ENCODE data around the gene PARP11. TPM values are rescaled to one million over a fixed set of nuclear protein-coding genes. Genes with fewer than 3 reads are reported as not detected.

The PARP11 gene
- total RNA-seq (ENCODE audit: unreplicated experiment), result 19.0 TPM
- long read RNA-seq, full-length matches to known transcripts, result 2 of 7 reads
- long read RNA-seq, partial matches to known transcripts, result 0 of 7 reads
- long read RNA-seq, other reads (novel, unspliced or antisense), result 5 of 7 reads

GRCh38 chr12:3872800-3873636, at the start of gene PARP11:
TSS of gene PARP11 (minus strand) at chr12:3873399. CDS start at chr12:3873229, 170 bp downstream.
- no peak for TF ChIP-seq CTCF (IDR thresholded peaks at IDR 0.05; ENCODE audit: partially characterized antibody, unreplicated experiment)
- peak within 1 kb of the TSS; percentile 89 for H3K27ac Mint-ChIP-seq (ENCODE audit: unreplicated experiment)
- H3K36me3 Mint-ChIP-seq (ENCODE audit: unreplicated experiment), result peaks cover 5% of the 10 kb centered on the region
- peaks cover 5% of the 10 kb centered on the region for H3K4me1 Mint-ChIP-seq (ENCODE audit: low read depth, unreplicated experiment)
- peaks cover 3% of the 10 kb centered on the region for H3K9me3 Mint-ChIP-seq (ENCODE audit: unreplicated experiment)
- H3K27me3 Mint-ChIP-seq (ENCODE audit: unreplicated experiment), result peaks cover 5% of the 10 kb centered on the region
- H3K4me3 Mint-ChIP-seq (ENCODE audit: unreplicated experiment), result peak within 1 kb of the TSS; percentile 92
- peak; percentile 98 for DNase-seq

GRCh38 chr12:3922033-3922432, 48.8 kb upstream of the PARP11 start:
- Mint-ChIP-seq H3K9me3 (ENCODE audit: unreplicated experiment) (peaks cover 4% of the 10 kb centered on the region), H3K4me3 (ENCODE audit: unreplicated experiment) (no peak overlapping the region), H3K27me3 (ENCODE audit: unreplicated experiment) (peaks cover 2% of the 10 kb centered on the region), H3K36me3 (ENCODE audit: unreplicated experiment) (peaks cover 9% of the 10 kb centered on the region), H3K27ac (ENCODE audit: unreplicated experiment) (no peak overlapping the region), H3K4me1 (ENCODE audit: low read depth, unreplicated experiment) (peaks cover 19% of the 10 kb centered on the region)
- no peak for TF ChIP-seq CTCF (IDR thresholded peaks at IDR 0.05; ENCODE audit: partially characterized antibody, unreplicated experiment)
- no peak for DNase-seq

- no peak for DNase-seq
- H3K36me3 Mint-ChIP-seq (ENCODE audit: unreplicated experiment), result peaks cover 9% of the 10 kb centered on the region
- H3K4me1 Mint-ChIP-seq (ENCODE audit: low read depth, unreplicated experiment), result peaks cover 19% of the 10 kb centered on the region
- TF ChIP-seq CTCF (IDR thresholded peaks at IDR 0.05; ENCODE audit: partially characterized antibody, unreplicated experiment), result no peak
- no peak overlapping the region for H3K27ac Mint-ChIP-seq (ENCODE audit: unreplicated experiment)
- peaks cover 4% of the 10 kb centered on the region for H3K9me3 Mint-ChIP-seq (ENCODE audit: unreplicated experiment)
- no peak overlapping the region for H3K4me3 Mint-ChIP-seq (ENCODE audit: unreplicated experiment)
- H3K27me3 Mint-ChIP-seq (ENCODE audit: unreplicated experiment), result peaks cover 2% of the 10 kb centered on the region
Measured at GRCh38 chr12:3921526-3921925, 48.3 kb upstream of the PARP11 start.

- H3K4me3 Mint-ChIP-seq (ENCODE audit: unreplicated experiment), result no peak overlapping the region
- DNase-seq, result no peak
- H3K27me3 Mint-ChIP-seq (ENCODE audit: unreplicated experiment), result peaks cover 2% of the 10 kb centered on the region
- H3K9me3 Mint-ChIP-seq (ENCODE audit: unreplicated experiment), result peaks cover under 1% of the 10 kb centered on the region
- peaks cover 19% of the 10 kb centered on the region for H3K4me1 Mint-ChIP-seq (ENCODE audit: low read depth, unreplicated experiment)
- H3K36me3 Mint-ChIP-seq (ENCODE audit: unreplicated experiment), result peaks cover 5% of the 10 kb centered on the region
- no peak for TF ChIP-seq CTCF (IDR thresholded peaks at IDR 0.05; ENCODE audit: partially characterized antibody, unreplicated experiment)
- H3K27ac Mint-ChIP-seq (ENCODE audit: unreplicated experiment), result no peak overlapping the region
Measured at GRCh38 chr12:3921151-3921471, 47.9 kb upstream of the PARP11 start.
